Cardiac muscle cell (in vitro differentiated cells and primary cell): ENCODE results near the gene ZCCHC17. TPM values are rescaled to one million over a fixed set of nuclear protein-coding genes. Genes with fewer than 3 reads are reported as not detected.

Experiments used
- DNase-seq, 2 donors: peaks; one replicate each; pipeline versions ENCODE4 v3.0.0 to v3.0.0-alpha.2; 2010 to 2017; ENCODE audit warnings: low read depth in 1 of 2, low spot score in 1 of 2
- H3K27ac ChIP-seq: fragments of 200-600 bp; sonication (generic); 2 replicates; pipeline ENCODE4 v1.5.1; 2016
- H3K27me3 ChIP-seq: fragments of 200-600 bp; sonication (generic); 2 replicates; pipeline ENCODE4 v1.6.0; 2016; ENCODE audit warnings: control low read depth
- H3K36me3 ChIP-seq: fragments of 200-600 bp; sonication (generic); 2 replicates; pipeline ENCODE4 v1.5.1; 2016; ENCODE audit warnings: control low read depth
- H3K4me1 ChIP-seq: fragments of 200-600 bp; sonication (generic); 2 replicates; pipeline ENCODE4 v1.8.1; 2017; ENCODE audit warnings: low read depth, mild to moderate bottlenecking, mixed run types
- H3K4me3 ChIP-seq: fragments of 200-600 bp; sonication (generic); 2 replicates; pipeline ENCODE4 v1.5.1; 2016; ENCODE audit warnings: mild to moderate bottlenecking
- H3K9me3 ChIP-seq: fragments of 200-600 bp; sonication (generic); 2 replicates; pipeline ENCODE4 v1.5.1; 2017; ENCODE audit warnings: low read depth, mild to moderate bottlenecking, control low read depth
- CTCF ChIP-seq: IDR thresholded peaks from 2 replicates; pipeline ENCODE4 v1.5.1; 2012; ENCODE audit warnings: low read depth, mild to moderate bottlenecking, low read length
- polyA plus RNA-seq: library from polyadenylated mRNA; unstranded; fragments of >200 nt; fragmentation: Nextera tagmentation; extraction: Ambion mirVana; gene quantifications from 2 replicates; pipeline ENCODE4 v1.2.1, GENCODE V29; 2016
- total RNA-seq: library from RNA; depleted of rRNA; stranded (reverse); fragments of >200 nt; gene quantifications from 2 replicates; pipeline ENCODE4 v1.2.3, GENCODE V29; 2016

The ZCCHC17 gene
- total and polyA plus RNA-seq, 2 experiments from 2014 or later: 40.7 to 74.4 TPM

- peak; percentile 60 to 97 for DNase-seq
- no peaks in the 10 kb centered on the region for H3K9me3 ChIP-seq
- H3K27me3 ChIP-seq: no peaks in the 10 kb centered on the region
- peak within 1 kb of the TSS; percentile 44 for H3K4me3 ChIP-seq
- TF ChIP-seq CTCF: no peak
- H3K36me3 ChIP-seq: no peaks in the 10 kb centered on the region
- H3K4me1 ChIP-seq: peaks cover 51% of the 10 kb centered on the region
- H3K27ac ChIP-seq: peak within 1 kb of the TSS; percentile 100
Observed at GRCh38 chr1:31373056-31373896, 76.4 kb downstream of the ZCCHC17 start, which contains the start of gene FABP3. FABP3 (minus strand) TSS chr1:31373076; CDS start chr1:31373014, 62 bp downstream.

GRCh38 chr1:31373897-31374486, 77.2 kb downstream of the ZCCHC17 start:
- DNase-seq: no peak
- Histone ChIP-seq H3K27ac (peak overlapping the region; percentile 100), H3K9me3 (no peaks in the 10 kb centered on the region), H3K4me1 (peaks cover 44% of the 10 kb centered on the region), H3K36me3 (no peaks in the 10 kb centered on the region), H3K27me3 (no peaks in the 10 kb centered on the region), H3K4me3 (no peak overlapping the region)
- no peak for TF ChIP-seq CTCF

- Histone ChIP-seq H3K27ac (peak overlapping the region; percentile 100), H3K4me1 (peaks cover 40% of the 10 kb centered on the region), H3K9me3 (no peaks in the 10 kb centered on the region), H3K4me3 (no peak overlapping the region), H3K36me3 (no peaks in the 10 kb centered on the region), H3K27me3 (no peaks in the 10 kb centered on the region)
- peak in 1 of 2 donors; percentile 18 for DNase-seq
- TF ChIP-seq CTCF: no peak
Observed at GRCh38 chr1:31374511-31375196, 77.8 kb downstream of the ZCCHC17 start.

- Histone ChIP-seq H3K4me1 (peaks cover 34% of the 10 kb centered on the region), H3K4me3 (no peak overlapping the region), H3K27ac (no peak overlapping the region), H3K27me3 (no peaks in the 10 kb centered on the region), H3K36me3 (no peaks in the 10 kb centered on the region), H3K9me3 (no peaks in the 10 kb centered on the region)
- no peak for TF ChIP-seq CTCF
- peak in 1 of 2 donors; percentile 84 for DNase-seq
Observed at GRCh38 chr1:31376375-31377134, 79.7 kb downstream of the ZCCHC17 start.

- no peak overlapping the region for H3K4me3 ChIP-seq
- no peaks in the 10 kb centered on the region for H3K27me3 ChIP-seq
- no peak for TF ChIP-seq CTCF
- peaks cover 34% of the 10 kb centered on the region for H3K4me1 ChIP-seq
- H3K36me3 ChIP-seq: no peaks in the 10 kb centered on the region
- no peak overlapping the region for H3K27ac ChIP-seq
- DNase-seq: no peak
- no peaks in the 10 kb centered on the region for H3K9me3 ChIP-seq
Observed at GRCh38 chr1:31377364-31377863, 80.6 kb downstream of the ZCCHC17 start.
